HFF-Myc (cell line): Measurements from ENCODE around the gene MTERF2.

Experiments used
- DNase-seq: peaks from one replicate; pipeline ENCODE4 v3.0.0-alpha.2; 2011; ENCODE audit warnings: low read depth; ENCODE audit errors: extremely low read depth
- H3K4me3 ChIP-seq: replicated peaks from 2 replicates; pipeline ENCODE4 v1.5.1; 2011; ENCODE audit warnings: low read depth, mild to moderate bottlenecking, control low read depth, low read length
- TF ChIP-seq, protein P1 (sequence below): IDR thresholded peaks from 2 replicates; pipeline ENCODE4 v1.5.1; 2012; ENCODE audit warnings: mild to moderate bottlenecking, low read depth, low read length, control low read depth; ENCODE audit errors: missing control alignments

The MTERF2 gene, protein sequence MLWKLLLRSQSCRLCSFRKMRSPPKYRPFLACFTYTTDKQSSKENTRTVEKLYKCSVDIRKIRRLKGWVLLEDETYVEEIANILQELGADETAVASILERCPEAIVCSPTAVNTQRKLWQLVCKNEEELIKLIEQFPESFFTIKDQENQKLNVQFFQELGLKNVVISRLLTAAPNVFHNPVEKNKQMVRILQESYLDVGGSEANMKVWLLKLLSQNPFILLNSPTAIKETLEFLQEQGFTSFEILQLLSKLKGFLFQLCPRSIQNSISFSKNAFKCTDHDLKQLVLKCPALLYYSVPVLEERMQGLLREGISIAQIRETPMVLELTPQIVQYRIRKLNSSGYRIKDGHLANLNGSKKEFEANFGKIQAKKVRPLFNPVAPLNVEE

GRCh38 chr12:106986625-106987389 is at the start of gene MTERF2:
MTERF2 (minus strand) TSS chr12:106987146; CDS start chr12:106978714, 8,432 bp downstream.
- TF ChIP-seq, protein P1, sequence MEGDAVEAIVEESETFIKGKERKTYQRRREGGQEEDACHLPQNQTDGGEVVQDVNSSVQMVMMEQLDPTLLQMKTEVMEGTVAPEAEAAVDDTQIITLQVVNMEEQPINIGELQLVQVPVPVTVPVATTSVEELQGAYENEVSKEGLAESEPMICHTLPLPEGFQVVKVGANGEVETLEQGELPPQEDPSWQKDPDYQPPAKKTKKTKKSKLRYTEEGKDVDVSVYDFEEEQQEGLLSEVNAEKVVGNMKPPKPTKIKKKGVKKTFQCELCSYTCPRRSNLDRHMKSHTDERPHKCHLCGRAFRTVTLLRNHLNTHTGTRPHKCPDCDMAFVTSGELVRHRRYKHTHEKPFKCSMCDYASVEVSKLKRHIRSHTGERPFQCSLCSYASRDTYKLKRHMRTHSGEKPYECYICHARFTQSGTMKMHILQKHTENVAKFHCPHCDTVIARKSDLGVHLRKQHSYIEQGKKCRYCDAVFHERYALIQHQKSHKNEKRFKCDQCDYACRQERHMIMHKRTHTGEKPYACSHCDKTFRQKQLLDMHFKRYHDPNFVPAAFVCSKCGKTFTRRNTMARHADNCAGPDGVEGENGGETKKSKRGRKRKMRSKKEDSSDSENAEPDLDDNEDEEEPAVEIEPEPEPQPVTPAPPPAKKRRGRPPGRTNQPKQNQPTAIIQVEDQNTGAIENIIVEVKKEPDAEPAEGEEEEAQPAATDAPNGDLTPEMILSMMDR: no peak
- H3K4me3 ChIP-seq: peak within 1 kb of the TSS; percentile 73
- peak; percentile 67 for DNase-seq

DNA sequence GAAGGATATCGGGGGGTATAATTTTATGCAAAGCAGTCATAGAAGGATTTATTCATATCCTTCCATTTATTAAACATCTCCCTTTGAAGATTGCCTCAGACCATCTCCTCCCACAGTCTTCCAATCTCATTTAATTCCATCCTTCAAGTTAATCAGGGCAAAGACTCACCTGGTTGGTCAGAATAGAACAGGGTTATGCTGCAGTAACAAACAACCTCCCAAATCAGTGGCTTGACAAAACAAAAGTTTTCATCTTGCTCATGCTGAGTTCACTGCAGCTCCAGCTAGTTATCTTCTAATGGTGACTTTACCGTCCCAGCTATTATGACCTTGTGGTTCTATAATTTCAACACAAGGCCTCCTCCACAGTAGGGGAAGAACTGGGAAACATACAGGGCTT is 48.8 kb upstream of the MTERF2 start:
- no peak overlapping the region for H3K4me3 ChIP-seq
- DNase-seq: no peak
- TF ChIP-seq, protein P1: no peak

- no peak overlapping the region for H3K4me3 ChIP-seq
- TF ChIP-seq, protein P1: no peak
- DNase-seq: no peak
Measured at GRCh38 chr12:107033758-107034739, 47.1 kb upstream of the MTERF2 start.

GRCh38 chr12:107032266-107032665 is 45.3 kb upstream of the MTERF2 start:
- H3K4me3 ChIP-seq: no peak overlapping the region
- DNase-seq: no peak
- TF ChIP-seq, protein P1: no peak

DNA sequence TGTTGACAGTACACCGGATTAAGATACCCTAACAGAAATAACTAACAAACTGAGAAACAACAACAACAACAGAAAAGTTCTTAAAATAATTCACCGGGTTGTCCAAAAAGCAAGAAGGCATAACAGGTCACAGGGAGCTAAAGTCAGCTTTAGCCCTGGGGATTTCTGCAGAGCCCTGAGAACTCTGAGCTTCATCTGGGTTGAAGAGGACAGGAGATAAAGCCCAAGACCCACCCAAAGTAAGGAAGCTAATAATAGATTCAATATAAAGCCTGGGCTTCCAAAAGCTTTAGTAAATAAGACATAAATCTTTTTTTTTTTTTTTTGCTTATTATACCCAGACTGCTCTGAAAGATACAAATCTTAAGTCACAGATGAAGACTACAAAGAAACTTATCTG is 44.1 kb upstream of the MTERF2 start:
- no peak overlapping the region for H3K4me3 ChIP-seq
- TF ChIP-seq, protein P1: no peak
- no peak for DNase-seq

DNA sequence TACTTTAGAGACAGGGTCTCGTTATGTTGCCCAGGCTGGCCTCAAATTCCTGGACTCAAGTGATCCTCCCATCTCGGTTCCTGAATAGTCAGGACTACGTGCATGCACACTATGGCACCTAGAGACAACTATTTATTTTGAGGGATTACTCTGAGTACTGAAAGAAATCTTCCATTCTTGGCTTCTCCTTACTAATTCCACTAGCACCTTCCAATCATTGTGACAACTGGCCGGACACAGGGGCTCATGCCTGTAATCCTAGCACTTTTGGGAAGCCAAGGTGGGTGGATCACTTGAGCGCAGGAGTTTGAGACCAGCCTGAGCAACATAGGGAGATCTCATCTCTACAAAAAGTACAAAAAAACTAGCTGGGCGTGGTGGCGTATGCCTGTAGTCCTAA is 42.1 kb upstream of the MTERF2 start:
- DNase-seq: no peak
- no peak overlapping the region for H3K4me3 ChIP-seq
- TF ChIP-seq, protein P1: no peak
